HUDEP-2 (cell line): ENCODE measurements around the gene NR2F1-AS1.

Experiments
- DNase-seq, 76 experiments: peaks; one replicate each; lab custom pipeline; 2025; ENCODE audit not compliant: unreplicated experiment in 76 of 76; lab: John Stamatoyannopoulos, UW

NR2F1-AS1 gene

GRCh38 chr5:93578813-93579691, 2.0 kb downstream of the NR2F1-AS1 start:
- DNase-seq: no peak

GRCh38 chr5:93577854-93578812, 2.9 kb downstream of the NR2F1-AS1 start:
- no peak for DNase-seq

GRCh38 chr5:93576994-93577853, 3.8 kb downstream of the NR2F1-AS1 start:
- no peak for DNase-seq

GRCh38 chr5:93575461-93576414, 5.3 kb downstream of the NR2F1-AS1 start:
- DNase-seq: no peak

GRCh38 chr5:93574491-93575305, 6.3 kb downstream of the NR2F1-AS1 start:
- no peak for DNase-seq

GRCh38 chr5:93573354-93574351, 7.4 kb downstream of the NR2F1-AS1 start:
- DNase-seq: no peak

GRCh38 chr5:93572608-93573353, 8.2 kb downstream of the NR2F1-AS1 start:
- DNase-seq: no peak

- DNase-seq: no peak
These were observed 8.9 kb downstream of the NR2F1-AS1 start for GRCh38 chr5:93572101-93572607.

- no peak for DNase-seq
These were observed 9.7 kb downstream of the NR2F1-AS1 start for GRCh38 chr5:93571114-93571949.

- no peak for DNase-seq
These were observed 10.5 kb downstream of the NR2F1-AS1 start for GRCh38 chr5:93570294-93571113.

GRCh38 chr5:93569300-93570160, 11.5 kb downstream of the NR2F1-AS1 start:
- DNase-seq: no peak

GRCh38 chr5:93567424-93567823, 13.6 kb downstream of the NR2F1-AS1 start:
- DNase-seq: no peak

- no peak for DNase-seq
These were observed 14.9 kb downstream of the NR2F1-AS1 start for GRCh38 chr5:93566091-93566490.
